Endothelial cell of umbilical vein (primary cell): Measurements from ENCODE around the gene MEGF10.

ENCODE experiments used
- EZH2 ChIP-seq: IDR thresholded peaks from 2 replicates; pipeline ENCODE4 v1.6.1; 2012; ENCODE audit warnings: borderline replicate concordance, low read depth, mild to moderate bottlenecking, moderate library complexity, low read length, inconsistent platforms; ENCODE audit not compliant: severe bottlenecking
- MYC ChIP-seq: IDR thresholded peaks from one replicate; pipeline ENCODE4 v1.6.1; 2011; ENCODE audit warnings: mild to moderate bottlenecking, low read depth, low read length
- POLR2A ChIP-seq: IDR thresholded peaks from 2 replicates; pipeline ENCODE4 v1.6.1; 2012; ENCODE audit warnings: low read depth, mild to moderate bottlenecking, control low read depth, low read length
- TF ChIP-seq, protein P1 (sequence below), 2 donors: IDR thresholded peaks; 1 replicate in 1 of 2; 2 replicates in 1 of 2; pipeline ENCODE4 v1.5.1; 2011; ENCODE audit warnings: low read length in 2 of 2, mild to moderate bottlenecking in 2 of 2, moderate library complexity in 2 of 2, control low read depth in 1 of 2, inconsistent platforms in 1 of 2, low read depth in 1 of 2; ENCODE audit not compliant: insufficient read depth in 1 of 2; ENCODE audit errors: extremely low read depth in 1 of 2

DNA sequence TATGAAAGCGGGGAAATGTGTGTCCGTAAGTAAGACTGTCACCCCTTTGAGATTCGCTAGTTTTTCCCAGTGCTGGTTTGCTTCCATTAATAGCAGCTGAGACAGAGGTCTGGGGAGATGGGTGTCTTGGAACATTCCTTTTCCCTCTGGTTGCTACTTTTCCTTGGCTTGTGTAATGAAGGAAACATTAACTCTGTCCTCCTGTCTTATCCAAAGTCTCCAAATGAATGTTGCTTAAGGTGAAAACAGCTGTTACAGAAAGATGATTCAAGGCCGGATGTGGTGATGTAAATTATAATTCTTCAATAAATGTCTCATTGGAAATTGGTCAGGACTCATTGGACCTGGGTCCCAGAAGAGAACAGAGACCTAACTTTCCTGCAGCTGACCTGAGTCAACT is 50.0 kb downstream of the MEGF10 start:
- TF ChIP-seq, protein P1, sequence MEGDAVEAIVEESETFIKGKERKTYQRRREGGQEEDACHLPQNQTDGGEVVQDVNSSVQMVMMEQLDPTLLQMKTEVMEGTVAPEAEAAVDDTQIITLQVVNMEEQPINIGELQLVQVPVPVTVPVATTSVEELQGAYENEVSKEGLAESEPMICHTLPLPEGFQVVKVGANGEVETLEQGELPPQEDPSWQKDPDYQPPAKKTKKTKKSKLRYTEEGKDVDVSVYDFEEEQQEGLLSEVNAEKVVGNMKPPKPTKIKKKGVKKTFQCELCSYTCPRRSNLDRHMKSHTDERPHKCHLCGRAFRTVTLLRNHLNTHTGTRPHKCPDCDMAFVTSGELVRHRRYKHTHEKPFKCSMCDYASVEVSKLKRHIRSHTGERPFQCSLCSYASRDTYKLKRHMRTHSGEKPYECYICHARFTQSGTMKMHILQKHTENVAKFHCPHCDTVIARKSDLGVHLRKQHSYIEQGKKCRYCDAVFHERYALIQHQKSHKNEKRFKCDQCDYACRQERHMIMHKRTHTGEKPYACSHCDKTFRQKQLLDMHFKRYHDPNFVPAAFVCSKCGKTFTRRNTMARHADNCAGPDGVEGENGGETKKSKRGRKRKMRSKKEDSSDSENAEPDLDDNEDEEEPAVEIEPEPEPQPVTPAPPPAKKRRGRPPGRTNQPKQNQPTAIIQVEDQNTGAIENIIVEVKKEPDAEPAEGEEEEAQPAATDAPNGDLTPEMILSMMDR (IDR thresholded peaks at IDR 0.05; ENCODE audit: extremely low read depth in 1 of 2, insufficient read depth in 1 of 2, low read depth in 1 of 2, low read length in 2 of 2) = no peak
- TF ChIP-seq MYC = no peak
- no peak for TF ChIP-seq POLR2A
- TF ChIP-seq EZH2 = no peak
